ENCODE results near the gene ABCF1.

Gene ABCF1

DNA sequence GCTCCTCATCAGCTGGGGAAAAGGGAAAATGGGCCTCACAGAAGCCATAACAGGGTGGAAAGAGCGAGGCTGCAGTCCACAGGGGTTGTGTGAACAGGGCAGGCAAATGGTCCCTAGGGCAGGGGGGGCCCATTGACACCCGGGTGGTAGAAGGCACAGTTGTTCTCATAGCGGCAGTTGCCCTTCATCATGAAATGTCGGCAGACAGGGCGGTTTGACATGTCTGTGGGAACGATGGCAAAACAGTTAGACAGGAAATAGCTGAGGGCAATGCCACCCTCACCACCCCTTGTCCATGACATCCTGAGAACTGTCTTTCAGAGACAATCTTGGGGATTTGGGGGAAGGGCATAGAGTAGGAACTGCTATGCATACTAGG, 30.2 kb downstream of the ABCF1 start:
- no peak overlapping the region for H3K4me3 ChIP-seq (ENCODE audit: insufficient read depth in 1 of 2, low read depth in 1 of 2, low read length in 2 of 2)
- H2AK5ac ChIP-seq (ENCODE audit: low read length, severe bottlenecking) = no peak overlapping the region
- H4K8ac ChIP-seq (ENCODE audit: low read length) = no peak overlapping the region
- H3K27me3 ChIP-seq (ENCODE audit: control insufficient read depth in 1 of 2, insufficient read depth in 1 of 2, low read length in 2 of 2) = no peaks in the 10 kb centered on the region
- no peaks in the 10 kb centered on the region for H3K4me1 ChIP-seq (ENCODE audit: control insufficient read depth, insufficient read depth, low read depth, low read length)
- no peak overlapping the region for H2BK15ac ChIP-seq (ENCODE audit: low read depth, poor library complexity, severe bottlenecking)
- H3K9ac ChIP-seq (ENCODE audit: low read length) = no peak overlapping the region
- no peak overlapping the region for H3K23ac ChIP-seq (ENCODE audit: low read length in 2 of 2)
- DNase-seq = no peak
- H3K18ac ChIP-seq (ENCODE audit: low read depth in 1 of 2, low read length in 2 of 2) = no peak overlapping the region
- H2BK120ac ChIP-seq (ENCODE audit: low read depth, low read length) = no peak overlapping the region
- H2BK5ac ChIP-seq (ENCODE audit: low read depth, low read length, poor library complexity, severe bottlenecking) = no peak overlapping the region
- no peak overlapping the region for H2AFZ ChIP-seq (ENCODE audit: low read depth, low read length)
- no peak overlapping the region for H3K14ac ChIP-seq (ENCODE audit: low read length in 2 of 2)
- H3K36me3 ChIP-seq (ENCODE audit: control insufficient read depth in 1 of 2, insufficient read depth in 2 of 2, low read depth in 1 of 2, low read length in 2 of 2) = peaks cover 57 to 65% of the 10 kb centered on the region in 2 experiments
- peak overlapping the region; percentile 13 for H4K91ac ChIP-seq (ENCODE audit: low read length)
- H3K79me1 ChIP-seq (replicated peaks; ENCODE audit: low read length, poor library complexity, severe bottlenecking) = peaks cover 25% of the 10 kb centered on the region
- WGBS = 95% methylated on average over 5 of the region's 6 CpGs
- H3K9me3 ChIP-seq (ENCODE audit: control insufficient read depth, low read length) = no peaks in the 10 kb centered on the region
- no peak overlapping the region for H3K4ac ChIP-seq (ENCODE audit: low read depth in 1 of 2, low read length in 2 of 2)
- no peak overlapping the region for H3K27ac ChIP-seq (ENCODE audit: low read length, poor library complexity, severe bottlenecking)
- no peak overlapping the region for H2BK12ac ChIP-seq (ENCODE audit: low read length in 2 of 2)
- H3K4me2 ChIP-seq (ENCODE audit: low read length, poor library complexity, severe bottlenecking) = no peak overlapping the region

DNA sequence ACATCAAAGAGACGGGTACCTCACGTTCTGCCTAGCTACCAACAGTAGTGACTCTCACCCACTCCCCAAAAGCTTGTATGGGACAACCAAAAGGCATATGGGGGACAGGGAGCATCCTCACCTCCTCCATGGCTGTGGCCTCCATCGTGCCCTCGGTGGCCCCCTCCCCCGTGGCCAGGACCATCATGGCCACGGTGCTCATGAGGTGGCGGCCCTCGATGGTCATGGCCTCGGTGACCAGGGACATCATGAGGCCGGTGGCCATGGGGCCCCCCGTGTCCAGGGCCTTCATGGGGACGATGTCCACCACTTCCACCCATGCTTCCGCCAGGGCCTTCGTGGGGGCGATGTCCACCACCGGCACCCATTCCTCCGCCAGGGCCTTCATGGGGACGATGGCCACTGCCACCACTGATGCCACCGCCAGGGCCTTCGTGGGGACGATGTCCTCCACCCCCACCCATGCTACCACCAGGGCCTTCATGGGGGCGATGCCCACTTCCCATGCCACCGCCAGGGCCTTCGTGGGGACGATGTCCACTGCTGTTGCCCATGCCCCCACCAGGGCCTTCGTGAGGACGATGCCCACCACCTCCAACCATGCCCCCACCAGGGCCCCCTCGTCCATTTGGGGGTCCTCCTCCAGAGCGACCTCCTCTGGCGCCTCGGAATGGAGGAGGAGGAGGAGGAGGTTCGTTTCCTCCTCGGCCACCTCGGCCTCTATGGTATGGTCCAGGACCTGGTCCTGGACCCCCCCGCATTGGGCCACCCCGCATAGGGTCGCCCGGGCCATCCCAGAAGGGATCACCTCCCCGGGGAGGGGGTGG, 30.8 kb downstream of the ABCF1 start:
- H2BK120ac ChIP-seq (ENCODE audit: low read depth, low read length) = no peak overlapping the region
- H2BK15ac ChIP-seq (ENCODE audit: low read depth, poor library complexity, severe bottlenecking) = no peak overlapping the region
- no peak overlapping the region for H3K18ac ChIP-seq (ENCODE audit: low read depth in 1 of 2, low read length in 2 of 2)
- no peak overlapping the region for H3K4me2 ChIP-seq (ENCODE audit: low read length, poor library complexity, severe bottlenecking)
- H4K91ac ChIP-seq (ENCODE audit: low read length) = peak overlapping the region; percentile 13
- no peaks in the 10 kb centered on the region for H3K4me1 ChIP-seq (ENCODE audit: control insufficient read depth, insufficient read depth, low read depth, low read length)
- H2AK5ac ChIP-seq (ENCODE audit: low read length, severe bottlenecking) = no peak overlapping the region
- peaks cover 61 to 70% of the 10 kb centered on the region in 2 experiments for H3K36me3 ChIP-seq (ENCODE audit: control insufficient read depth in 1 of 2, insufficient read depth in 2 of 2, low read depth in 1 of 2, low read length in 2 of 2)
- H2BK5ac ChIP-seq (ENCODE audit: low read depth, low read length, poor library complexity, severe bottlenecking) = no peak overlapping the region
- H3K14ac ChIP-seq (ENCODE audit: low read length in 2 of 2) = no peak overlapping the region
- H3K79me1 ChIP-seq (replicated peaks; ENCODE audit: low read length, poor library complexity, severe bottlenecking) = peaks cover 25% of the 10 kb centered on the region
- H3K23ac ChIP-seq (ENCODE audit: low read length in 2 of 2) = no peak overlapping the region
- H4K8ac ChIP-seq (ENCODE audit: low read length) = no peak overlapping the region
- no peaks in the 10 kb centered on the region for H3K9me3 ChIP-seq (ENCODE audit: control insufficient read depth, low read length)
- DNase-seq = no peak
- H2BK12ac ChIP-seq (ENCODE audit: low read length in 2 of 2) = no peak overlapping the region
- H3K27ac ChIP-seq (ENCODE audit: low read length, poor library complexity, severe bottlenecking) = no peak overlapping the region
- no peak overlapping the region for H3K9ac ChIP-seq (ENCODE audit: low read length)
- H3K4ac ChIP-seq (ENCODE audit: low read depth in 1 of 2, low read length in 2 of 2) = no peak overlapping the region
- H3K4me3 ChIP-seq (ENCODE audit: insufficient read depth in 1 of 2, low read depth in 1 of 2, low read length in 2 of 2) = no peak overlapping the region
- 98% methylated on average over 35 of the region's 39 CpGs for WGBS
- no peak overlapping the region for H2AFZ ChIP-seq (ENCODE audit: low read depth, low read length)
- H3K27me3 ChIP-seq (ENCODE audit: control insufficient read depth in 1 of 2, insufficient read depth in 1 of 2, low read length in 2 of 2) = no peaks in the 10 kb centered on the region

DNA sequence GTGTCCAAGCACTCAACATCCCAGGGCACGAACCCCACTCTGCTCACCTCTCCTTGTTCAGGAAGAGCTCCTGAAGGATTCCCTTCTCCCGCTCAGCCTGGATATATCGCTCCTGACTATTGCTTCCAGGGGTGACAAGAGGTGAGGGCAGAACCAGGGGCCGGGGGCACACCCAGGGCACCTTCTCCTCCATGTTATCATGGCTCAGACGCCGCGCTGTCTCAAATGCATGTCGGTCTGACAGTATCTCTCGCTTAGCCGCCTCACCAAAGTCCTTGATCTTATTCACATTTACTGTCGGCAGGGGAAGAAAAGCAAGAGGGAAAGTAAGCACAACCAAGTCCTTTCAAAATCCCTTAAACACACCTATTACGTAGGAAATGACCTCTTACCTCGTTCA, 32.7 kb downstream of the ABCF1 start:
- no peak overlapping the region for H4K91ac ChIP-seq (ENCODE audit: low read length)
- H4K8ac ChIP-seq (ENCODE audit: low read length) = no peak overlapping the region
- no peaks in the 10 kb centered on the region for H3K27me3 ChIP-seq (ENCODE audit: control insufficient read depth in 1 of 2, insufficient read depth in 1 of 2, low read length in 2 of 2)
- 96% methylated on average over 13 of the region's 13 CpGs for WGBS
- H3K14ac ChIP-seq (ENCODE audit: low read length in 2 of 2) = no peak overlapping the region
- no peak overlapping the region for H2BK5ac ChIP-seq (ENCODE audit: low read depth, low read length, poor library complexity, severe bottlenecking)
- H2BK120ac ChIP-seq (ENCODE audit: low read depth, low read length) = no peak overlapping the region
- peaks cover 33% of the 10 kb centered on the region for H3K79me1 ChIP-seq (replicated peaks; ENCODE audit: low read length, poor library complexity, severe bottlenecking)
- H3K9ac ChIP-seq (ENCODE audit: low read length) = no peak overlapping the region
- no peak overlapping the region for H3K4ac ChIP-seq (ENCODE audit: low read depth in 1 of 2, low read length in 2 of 2)
- H3K4me1 ChIP-seq (ENCODE audit: control insufficient read depth, insufficient read depth, low read depth, low read length) = no peaks in the 10 kb centered on the region
- no peak overlapping the region for H3K18ac ChIP-seq (ENCODE audit: low read depth in 1 of 2, low read length in 2 of 2)
- no peak for DNase-seq
- H3K27ac ChIP-seq (ENCODE audit: low read length, poor library complexity, severe bottlenecking) = no peak overlapping the region
- no peak overlapping the region for H3K4me2 ChIP-seq (ENCODE audit: low read length, poor library complexity, severe bottlenecking)
- no peaks in the 10 kb centered on the region for H3K9me3 ChIP-seq (ENCODE audit: control insufficient read depth, low read length)
- H2BK15ac ChIP-seq (ENCODE audit: low read depth, poor library complexity, severe bottlenecking) = no peak overlapping the region
- no peak overlapping the region for H2AK5ac ChIP-seq (ENCODE audit: low read length, severe bottlenecking)
- H3K4me3 ChIP-seq (ENCODE audit: insufficient read depth in 1 of 2, low read depth in 1 of 2, low read length in 2 of 2) = no peak overlapping the region
- peaks cover 64 to 87% of the 10 kb centered on the region in 2 experiments for H3K36me3 ChIP-seq (ENCODE audit: control insufficient read depth in 1 of 2, insufficient read depth in 2 of 2, low read depth in 1 of 2, low read length in 2 of 2)
- H3K23ac ChIP-seq (ENCODE audit: low read length in 2 of 2) = no peak overlapping the region
- no peak overlapping the region for H2AFZ ChIP-seq (ENCODE audit: low read depth, low read length)
- no peak overlapping the region for H2BK12ac ChIP-seq (ENCODE audit: low read length in 2 of 2)

DNA sequence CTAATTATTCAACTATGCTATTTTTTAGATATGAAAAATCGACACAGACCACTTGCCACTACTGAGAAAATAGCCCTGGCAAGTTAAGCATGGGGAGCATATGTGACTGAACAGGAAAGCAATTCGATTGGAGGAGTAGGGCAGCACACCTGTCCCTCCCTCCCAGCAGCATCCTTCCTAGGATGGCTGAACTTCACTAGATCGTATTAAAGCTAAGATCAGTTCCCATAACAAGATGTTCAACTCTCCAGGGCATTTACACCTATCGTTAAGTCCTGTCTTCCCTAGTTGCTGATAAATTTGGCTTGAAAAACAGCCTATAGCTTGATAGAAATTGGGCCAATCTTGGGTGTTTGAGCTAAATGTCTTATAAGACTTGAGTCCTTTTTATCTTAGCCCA, 38.8 kb downstream of the ABCF1 start:
- H3K79me1 ChIP-seq (replicated peaks; ENCODE audit: low read length, poor library complexity, severe bottlenecking) = peaks cover 19% of the 10 kb centered on the region
- no peak overlapping the region for H4K91ac ChIP-seq (ENCODE audit: low read length)
- H2AK5ac ChIP-seq (ENCODE audit: low read length, severe bottlenecking) = no peak overlapping the region
- H3K4me3 ChIP-seq (ENCODE audit: insufficient read depth in 1 of 2, low read depth in 1 of 2, low read length in 2 of 2) = no peak overlapping the region
- peak overlapping the region; percentile 56 for H3K9ac ChIP-seq (ENCODE audit: low read length)
- WGBS = 100% methylated on average over 3 of the region's 4 CpGs
- no peak overlapping the region for H2BK15ac ChIP-seq (ENCODE audit: low read depth, poor library complexity, severe bottlenecking)
- no peak overlapping the region for H3K4me2 ChIP-seq (ENCODE audit: low read length, poor library complexity, severe bottlenecking)
- H3K9me3 ChIP-seq (ENCODE audit: control insufficient read depth, low read length) = no peaks in the 10 kb centered on the region
- no peak for DNase-seq
- peaks cover 7% of the 10 kb centered on the region for H3K4me1 ChIP-seq (ENCODE audit: control insufficient read depth, insufficient read depth, low read depth, low read length)
- no peak overlapping the region for H2BK5ac ChIP-seq (ENCODE audit: low read depth, low read length, poor library complexity, severe bottlenecking)
- H3K4ac ChIP-seq (ENCODE audit: low read depth in 1 of 2, low read length in 2 of 2) = no peak overlapping the region
- H3K27ac ChIP-seq (ENCODE audit: low read length, poor library complexity, severe bottlenecking) = no peak overlapping the region
- H4K8ac ChIP-seq (ENCODE audit: low read length) = no peak overlapping the region
- H3K14ac ChIP-seq (ENCODE audit: low read length in 2 of 2) = no peak overlapping the region
- no peak overlapping the region for H2BK12ac ChIP-seq (ENCODE audit: low read length in 2 of 2)
- H3K36me3 ChIP-seq (ENCODE audit: control insufficient read depth in 1 of 2, insufficient read depth in 2 of 2, low read depth in 1 of 2, low read length in 2 of 2) = peaks cover 19 to 58% of the 10 kb centered on the region in 2 experiments
- H3K18ac ChIP-seq (ENCODE audit: low read depth in 1 of 2, low read length in 2 of 2) = no peak overlapping the region
- no peaks in the 10 kb centered on the region for H3K27me3 ChIP-seq (ENCODE audit: control insufficient read depth in 1 of 2, insufficient read depth in 1 of 2, low read length in 2 of 2)
- no peak overlapping the region for H2AFZ ChIP-seq (ENCODE audit: low read depth, low read length)
- H3K23ac ChIP-seq (ENCODE audit: low read length in 2 of 2) = no peak overlapping the region
- H2BK120ac ChIP-seq (ENCODE audit: low read depth, low read length) = no peak overlapping the region

All from mesenchymal stem cell (in vitro differentiated cells and primary cell).